ENCODE data around the gene RCSD1. TPM values are rescaled to one million over a fixed set of nuclear protein-coding genes. Genes with fewer than 3 reads are reported as not detected.

Gene RCSD1
- total and polyA plus RNA-seq, 2 donors (not counting 3 experiments of a cell fraction or from before 2014, with no cell fraction given): 0.08 to 1.00 TPM

- DNase-seq (ENCODE audit: low read depth, low spot score): no peak
- peaks cover 0 to 4% of the 10 kb centered on the region in 2 experiments for H3K27me3 ChIP-seq (ENCODE audit: control insufficient read depth in 2 of 2, insufficient read depth in 2 of 2, low read length in 2 of 2)
- CTCF ChIA-PET: interaction anchor here (1.3 kb wide), 1 partner anchor 8 kb away, joined by 3 read pairs; no protein-coding TSS in a partner anchor
- FAIRE-seq: no peak
- intact Hi-C loops (cut with micrococcal nuclease): no loop called here
- H3K4me2 ChIP-seq (ENCODE audit: insufficient read depth, low read length): no peak overlapping the region
- H3K9me3 ChIP-seq (replicated peaks; ENCODE audit: control insufficient read depth, insufficient read depth, low read length): no peaks in the 10 kb centered on the region
- no peaks in the 10 kb centered on the region for H4K20me1 ChIP-seq (replicated peaks; ENCODE audit: control insufficient read depth, extremely low read depth, insufficient read depth, low read length)
- H3K9ac ChIP-seq (replicated peaks; ENCODE audit: extremely low read depth, insufficient read depth, low read length): no peak overlapping the region
- no peak overlapping the region for H3K27ac ChIP-seq (ENCODE audit: insufficient read depth, low read depth, low read length)
- no peak overlapping the region for H2AFZ ChIP-seq (ENCODE audit: low read depth, low read length)
- dilution Hi-C loops (cut with MboI; ENCODE audit: extremely low pct_ligation_motif_present, low sequenced_read_pairs): no loop called here
- H3K9me1 ChIP-seq (replicated peaks; ENCODE audit: control insufficient read depth, extremely low read depth, insufficient read depth, low read length): no peaks in the 10 kb centered on the region
- no peaks in the 10 kb centered on the region for H3K36me3 ChIP-seq (ENCODE audit: control insufficient read depth in 2 of 2, extremely low read depth in 1 of 2, insufficient read depth in 2 of 2, low read length in 2 of 2)
- H3K79me2 ChIP-seq (ENCODE audit: control insufficient read depth, insufficient read depth, low read length): no peaks in the 10 kb centered on the region
- no peak overlapping the region for H3K4me3 ChIP-seq (replicated peaks in 1 of 3; ENCODE audit: insufficient read depth in 1 of 3, low read depth in 1 of 3, low read length in 3 of 3)
- POLR2A ChIA-PET: no interaction called here
- no peaks in the 10 kb centered on the region for H3K4me1 ChIP-seq (ENCODE audit: control insufficient read depth, extremely low read depth, insufficient read depth, low read length)
- no TSS peak for BruUV-seq (replicated peaks)
- TF ChIP-seq JUN (IDR thresholded peaks at IDR 0.05; ENCODE audit: borderline replicate concordance, insufficient read depth, insufficient read length, low read depth) (no peak), MYC (IDR thresholded peaks at IDR 0.05; ENCODE audit: low read depth, low read length) (no peak), MAX (IDR thresholded peaks at IDR 0.05; ENCODE audit: insufficient read depth, insufficient read length) (no peak), CTCF (IDR thresholded peaks at IDR 0.05; ENCODE audit: extremely low read depth in 1 of 2, insufficient read depth in 1 of 2, low read depth in 1 of 2, low read length in 2 of 2) (no peak), POLR2AphosphoS5 (IDR thresholded peaks at IDR 0.05; ENCODE audit: insufficient read depth, low read depth, low read length) (no peak), FOS (IDR thresholded peaks at IDR 0.05; ENCODE audit: borderline replicate concordance, insufficient read depth, low read length) (no peak), GATA2 (IDR thresholded peaks at IDR 0.05; ENCODE audit: insufficient read depth, insufficient read length, low read depth, low read length) (no peak), POLR2A (IDR thresholded peaks at IDR 0.05; ENCODE audit: low read depth, low read length) (no peak), EZH2 (IDR thresholded peaks at IDR 0.05; ENCODE audit: borderline replicate concordance, low read depth, low read length, severe bottlenecking) (no peak)
These were observed 65.9 kb downstream of the RCSD1 start for GRCh38 chr1:167695756-167696561.
